AG10803 (cell line): ENCODE data around the gene ZDHHC13.

Source experiments
- DNase-seq: peaks from one replicate; pipeline ENCODE4 v3.0.0; 2010; ENCODE audit warnings: low read depth
- H3K4me3 ChIP-seq: 2 replicates; pipeline ENCODE4 v1.5.1; 2011; ENCODE audit warnings: mild to moderate bottlenecking, low read length, control low read depth
- TF ChIP-seq, protein P1 (sequence below): conservative IDR thresholded peaks from 2 replicates; pipeline ENCODE4 v1.5.1; 2011; ENCODE audit warnings: mild to moderate bottlenecking, low read length, control low read depth, inconsistent platforms

The ZDHHC13 gene

GRCh38 chr11:19194620-19195308, 77.8 kb downstream of the ZDHHC13 start:
- H3K4me3 ChIP-seq: no peak overlapping the region
- TF ChIP-seq, protein P1, sequence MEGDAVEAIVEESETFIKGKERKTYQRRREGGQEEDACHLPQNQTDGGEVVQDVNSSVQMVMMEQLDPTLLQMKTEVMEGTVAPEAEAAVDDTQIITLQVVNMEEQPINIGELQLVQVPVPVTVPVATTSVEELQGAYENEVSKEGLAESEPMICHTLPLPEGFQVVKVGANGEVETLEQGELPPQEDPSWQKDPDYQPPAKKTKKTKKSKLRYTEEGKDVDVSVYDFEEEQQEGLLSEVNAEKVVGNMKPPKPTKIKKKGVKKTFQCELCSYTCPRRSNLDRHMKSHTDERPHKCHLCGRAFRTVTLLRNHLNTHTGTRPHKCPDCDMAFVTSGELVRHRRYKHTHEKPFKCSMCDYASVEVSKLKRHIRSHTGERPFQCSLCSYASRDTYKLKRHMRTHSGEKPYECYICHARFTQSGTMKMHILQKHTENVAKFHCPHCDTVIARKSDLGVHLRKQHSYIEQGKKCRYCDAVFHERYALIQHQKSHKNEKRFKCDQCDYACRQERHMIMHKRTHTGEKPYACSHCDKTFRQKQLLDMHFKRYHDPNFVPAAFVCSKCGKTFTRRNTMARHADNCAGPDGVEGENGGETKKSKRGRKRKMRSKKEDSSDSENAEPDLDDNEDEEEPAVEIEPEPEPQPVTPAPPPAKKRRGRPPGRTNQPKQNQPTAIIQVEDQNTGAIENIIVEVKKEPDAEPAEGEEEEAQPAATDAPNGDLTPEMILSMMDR: no peak
- no peak for DNase-seq

DNA sequence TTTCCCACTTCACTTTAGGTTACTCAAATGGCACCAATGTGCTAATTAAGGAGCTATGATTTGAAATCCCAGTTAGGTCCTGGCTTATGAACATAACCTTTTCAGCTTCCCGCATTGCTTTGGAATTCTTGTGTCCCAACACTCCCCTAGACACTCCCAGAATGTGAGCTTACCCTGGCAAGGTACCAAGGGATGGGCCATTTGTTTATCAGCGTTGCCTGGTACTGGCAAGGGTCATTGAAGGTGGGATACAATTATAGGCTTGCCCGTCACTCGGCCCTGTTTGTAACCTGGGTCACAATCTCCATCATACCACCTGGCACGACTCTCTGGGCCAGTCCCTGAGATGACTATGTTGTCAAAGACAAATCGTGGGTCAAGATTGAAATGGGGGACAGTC, 79.5 kb downstream of the ZDHHC13 start:
- DNase-seq: no peak
- TF ChIP-seq, protein P1: no peak
- no peak overlapping the region for H3K4me3 ChIP-seq

- no peak for DNase-seq
- no peak overlapping the region for H3K4me3 ChIP-seq
- TF ChIP-seq, protein P1: no peak
Measured at GRCh38 chr11:19199048-19199447, 82.1 kb downstream of the ZDHHC13 start.

- no peak overlapping the region for H3K4me3 ChIP-seq
- no peak for DNase-seq
- TF ChIP-seq, protein P1: no peak
Measured at GRCh38 chr11:19199771-19200170, 82.8 kb downstream of the ZDHHC13 start.

- H3K4me3 ChIP-seq: no peak overlapping the region
- peak; percentile 64 for DNase-seq
- TF ChIP-seq, protein P1: no peak
Measured at GRCh38 chr11:19200410-19201201, 83.6 kb downstream of the ZDHHC13 start.

- TF ChIP-seq, protein P1: no peak
- DNase-seq: peak; percentile 11
- H3K4me3 ChIP-seq: no peak within 1 kb of the TSS
Measured at GRCh38 chr11:19201737-19202605, 85.0 kb downstream of the ZDHHC13 start, which contains the start of gene CSRP3. Gene CSRP3 (minus strand): TSS chr11:19201983. CDS start chr11:19192448, 9,535 bp downstream.
